NCI-H526 (cell line): ENCODE data around the gene MAGEE2.
"Not testable (repeated sequence)": the region's sequence is repeated elsewhere in the genome, so short reads cannot be mapped to it uniquely, and the experiment has no call there.

Experiments used
- DNase-seq, 2 experiments: peaks; one replicate each; lab custom pipeline; 2025; lab: John Stamatoyannopoulos, UW

MAGEE2 gene

GRCh38 chrX:75784680-75785491 is at the start of gene MAGEE2:
MAGEE2 (minus strand) TSS chrX:75785254; CDS start chrX:75785051, 203 bp downstream.
- DNase-seq, result no peak

- DNase-seq, result no peak
Observed at GRCh38 chrX:75786290-75786689, 1.2 kb upstream of the MAGEE2 start.

- DNase-seq, result no peak
Observed at GRCh38 chrX:75781611-75782010, 3.4 kb downstream of the MAGEE2 start.

DNA sequence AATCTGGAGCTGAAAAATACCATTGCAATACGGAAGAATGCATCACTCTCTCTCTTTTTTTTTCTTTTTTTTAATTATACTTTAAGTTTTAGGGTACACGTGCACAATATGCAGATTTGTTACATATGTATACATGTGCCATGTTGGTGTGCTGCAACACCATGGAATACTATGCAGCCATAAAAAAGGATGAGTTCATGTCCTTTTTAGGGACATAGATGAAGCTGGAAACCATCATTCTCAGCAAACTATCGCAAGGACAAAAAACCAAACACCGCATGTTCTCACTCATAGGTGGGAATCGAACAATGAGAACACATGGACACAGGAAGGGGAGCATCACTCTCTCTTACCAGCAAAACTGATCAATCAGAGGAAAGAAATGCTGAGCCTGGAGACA is 17.0 kb downstream of the MAGEE2 start:
- DNase-seq, result not testable (repeated sequence)

DNA sequence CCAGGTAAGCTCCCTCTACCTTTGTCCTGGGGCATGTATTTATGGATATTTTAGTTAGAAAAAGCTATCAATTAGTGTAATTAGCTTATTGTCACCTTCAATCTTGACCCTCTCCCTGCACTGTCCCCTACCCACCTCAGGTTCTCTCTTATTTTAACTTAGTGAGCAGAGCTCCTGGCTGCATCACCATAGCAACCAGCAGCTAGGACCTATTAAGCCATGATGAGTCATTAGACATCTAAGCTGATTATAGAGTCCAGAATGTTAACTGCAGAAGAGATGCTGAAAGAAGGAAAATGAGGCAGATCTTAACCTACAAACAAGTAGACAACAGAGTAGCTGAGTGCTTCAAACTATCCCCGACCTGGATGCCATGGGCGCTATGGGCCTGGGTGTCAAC is 36.6 kb downstream of the MAGEE2 start:
- no peak for DNase-seq

DNA sequence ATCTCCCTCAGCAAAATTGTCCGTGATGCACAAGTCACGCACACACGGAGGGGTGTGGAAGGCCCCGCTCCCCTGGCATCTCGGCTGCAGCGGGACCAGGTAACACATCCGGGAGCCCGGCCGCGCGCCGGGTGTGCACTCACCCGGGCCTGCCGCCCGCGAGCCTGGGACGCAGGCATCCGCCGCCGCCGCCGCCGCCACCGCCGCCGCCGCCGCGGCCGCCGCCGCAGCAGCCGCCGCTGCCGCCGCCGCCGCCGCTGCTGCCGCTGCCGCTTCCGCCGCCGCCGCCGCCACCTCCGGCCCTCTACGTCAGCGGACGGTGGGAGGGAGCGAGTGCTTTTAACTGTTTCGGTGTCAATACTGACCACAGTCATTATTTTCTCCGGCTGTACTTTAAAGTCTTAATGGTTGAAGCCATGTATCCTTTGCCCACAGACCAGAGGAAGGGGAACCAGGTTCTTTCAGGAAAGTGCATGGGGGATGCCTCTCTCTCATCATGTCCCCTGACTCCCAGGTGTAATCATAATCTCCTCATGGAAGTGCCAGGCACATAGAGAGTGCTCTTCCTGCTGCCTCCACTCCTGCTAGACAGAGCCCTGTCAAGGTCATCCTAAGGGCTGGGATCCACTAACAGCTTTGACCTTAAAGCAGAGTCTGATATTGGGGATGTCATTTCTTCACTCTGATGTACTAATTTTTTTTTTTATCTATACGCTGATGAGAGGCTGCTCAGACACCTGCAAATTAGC is 38.0 kb downstream of the MAGEE2 start:
- DNase-seq, result peak in 1 of 2 experiments; percentile 40
